NCI-H345 treated with DMSO at 0.1 percent for 48 hours (cell line): Measurements from ENCODE around the gene CCDC157.
"Not testable (repeated sequence)": the region's sequence is repeated elsewhere in the genome, so short reads cannot be mapped to it uniquely, and the experiment has no call there.

Source experiments
- DNase-seq: peaks from one replicate; lab custom pipeline; 2025; ENCODE audit not compliant: unreplicated experiment; lab: John Stamatoyannopoulos, UW

CCDC157 gene

GRCh38 chr22:30386960-30387827, 30.4 kb downstream of the CCDC157 start, which contains the start of gene RNF215:
Gene RNF215 (minus strand): TSS chr22:30387411. CDS start chr22:30387313, 98 bp downstream.
- peak; percentile 31 for DNase-seq

DNA sequence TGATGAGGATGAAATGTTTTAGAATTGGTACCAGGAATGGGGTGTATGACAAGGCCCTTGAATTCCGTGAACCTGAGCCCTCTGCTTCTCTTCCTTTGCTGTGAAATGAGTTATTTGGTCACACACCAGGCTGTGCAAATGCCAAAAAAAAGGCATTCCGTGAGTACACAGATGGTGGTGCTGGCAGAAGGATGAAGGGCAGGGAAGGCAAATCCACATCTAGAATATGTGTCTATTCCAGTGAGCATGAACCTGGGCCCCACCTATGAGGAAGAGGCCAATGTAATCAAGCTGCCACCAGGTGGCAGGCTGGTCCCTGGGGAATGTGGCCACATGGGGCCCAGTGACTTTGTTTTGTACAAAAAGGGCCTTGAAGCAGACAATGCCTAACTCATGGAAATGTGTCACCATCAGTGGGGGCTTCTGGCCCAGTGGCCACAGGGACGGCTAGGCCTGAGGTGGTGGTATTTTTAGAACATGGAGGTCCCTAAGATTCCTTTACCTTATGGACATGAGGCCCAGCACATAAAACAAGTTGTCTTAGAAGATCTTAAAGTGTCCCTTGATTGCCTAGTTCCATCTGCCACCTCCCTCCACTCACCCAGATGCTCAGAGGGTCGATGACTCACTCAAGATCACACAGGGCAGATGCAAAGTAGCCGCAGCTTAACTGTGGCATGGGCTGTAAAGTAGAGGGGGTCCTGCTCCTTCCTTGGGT, 34.3 kb downstream of the CCDC157 start:
- DNase-seq: no peak

GRCh38 chr22:30392661-30393321, 36.0 kb downstream of the CCDC157 start:
- no peak for DNase-seq

GRCh38 chr22:30393322-30393680, 36.5 kb downstream of the CCDC157 start:
- no peak for DNase-seq

DNA sequence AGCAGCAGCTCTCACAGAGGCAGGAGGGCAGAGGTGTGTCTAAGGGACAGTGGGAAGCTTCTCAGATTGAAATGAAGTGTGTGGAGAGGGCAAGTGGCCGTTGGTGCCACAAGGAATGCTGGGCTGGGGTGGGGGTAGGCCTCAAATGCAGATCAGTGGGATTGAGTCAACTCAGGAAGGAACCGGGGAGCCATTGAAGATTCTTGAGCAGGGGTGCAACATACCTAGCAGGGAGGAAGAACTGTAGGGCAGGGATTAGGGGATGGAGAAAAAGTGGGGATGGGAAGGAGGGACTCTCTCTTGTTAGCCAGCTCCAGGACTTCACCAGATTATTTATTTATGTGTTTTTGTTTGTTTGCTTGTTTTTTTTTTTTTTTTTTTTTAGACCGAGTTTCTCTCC, 37.1 kb downstream of the CCDC157 start:
- no peak for DNase-seq

DNA sequence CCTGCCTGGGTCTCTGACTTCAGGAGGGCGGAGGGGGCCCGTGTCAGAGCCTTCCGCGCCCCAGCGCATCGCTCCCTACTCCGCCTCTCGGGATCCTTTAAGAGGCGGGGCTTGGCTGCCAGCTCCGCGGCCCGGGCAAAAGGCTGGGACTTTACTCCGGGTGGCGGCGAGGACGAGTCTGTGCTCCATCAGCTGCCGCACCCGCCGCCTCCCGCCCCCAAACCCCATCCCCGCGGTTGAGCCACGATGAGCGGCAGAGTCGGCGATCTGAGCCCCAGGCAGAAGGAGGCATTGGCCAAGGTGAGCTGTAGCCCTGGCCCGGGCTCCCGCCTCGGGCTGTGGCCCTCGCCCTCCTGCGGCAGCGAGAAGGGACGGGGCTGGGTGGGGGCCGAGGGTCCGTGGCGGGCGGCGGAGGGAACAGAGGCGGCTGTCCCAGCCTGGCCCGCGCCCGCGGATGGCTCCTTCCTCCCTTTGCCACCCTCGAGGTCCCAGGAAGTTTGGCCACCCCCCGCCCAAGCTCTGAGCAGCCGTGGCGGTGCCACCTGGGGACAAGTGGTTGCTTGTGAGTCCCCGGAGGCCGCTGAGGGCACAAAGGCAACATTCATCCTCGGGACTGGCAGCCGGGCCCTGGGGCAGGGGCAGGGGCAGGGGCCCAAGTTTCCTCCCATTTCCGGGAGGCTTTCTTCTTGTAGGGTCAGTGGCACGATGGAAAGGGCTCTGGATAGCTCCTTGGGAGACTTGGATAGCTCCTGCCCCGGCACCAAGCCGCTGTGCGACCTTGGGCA, 40.3 kb downstream of the CCDC157 start, which contains the start of gene SEC14L2:
Gene SEC14L2 (plus strand): TSS at position 148 of the 785 bp plus-strand sequence. CDS start 99 bp downstream, at position 247.
- peak; percentile 38 for DNase-seq

DNA sequence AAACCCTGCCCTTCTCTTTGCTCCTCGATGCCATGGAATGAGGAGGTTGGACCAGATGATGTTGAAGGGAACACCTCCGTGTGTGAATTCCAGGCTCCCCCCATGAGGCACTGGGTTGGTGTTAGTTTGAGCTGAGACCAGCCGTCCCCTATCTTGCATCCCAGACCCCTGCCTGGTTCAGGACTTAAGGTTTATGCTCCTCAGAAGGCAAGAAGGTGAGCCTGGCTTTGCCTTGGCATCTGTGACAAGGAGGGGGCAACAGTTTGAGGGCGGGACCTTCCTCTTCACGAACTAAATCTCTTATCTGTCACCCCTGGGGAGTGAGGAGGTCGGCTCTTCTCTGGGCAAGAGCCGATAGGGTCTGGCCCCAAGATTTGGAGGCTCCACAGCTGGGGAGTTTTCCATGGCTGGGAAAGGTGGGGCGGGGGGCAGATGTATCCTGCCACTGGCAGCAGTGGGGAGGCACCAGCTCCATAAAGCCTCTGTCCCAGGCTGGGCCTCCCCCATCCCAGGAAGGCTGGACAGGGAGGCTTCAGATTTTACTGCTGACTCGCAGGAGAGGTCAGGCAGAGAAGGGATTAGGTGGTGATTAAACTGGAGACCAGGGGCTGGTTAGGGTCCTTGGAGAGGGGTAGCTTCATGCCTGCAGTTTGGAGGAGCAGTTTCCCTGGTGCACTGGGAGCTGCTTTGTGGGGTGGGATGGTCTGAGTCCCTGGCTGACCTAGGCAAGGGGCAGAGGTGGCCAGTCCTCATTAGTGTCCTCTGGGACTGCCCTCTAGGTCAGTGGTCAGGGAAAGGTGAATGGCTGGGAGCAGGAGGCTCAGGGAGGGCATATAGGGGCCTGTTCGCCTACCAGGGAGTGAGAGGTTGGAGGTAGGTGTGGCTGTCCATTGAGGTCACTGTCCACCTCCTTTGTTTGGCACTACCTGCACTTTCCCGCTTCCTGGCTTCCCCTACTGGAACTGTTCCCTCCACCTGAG, 41.1 kb downstream of the CCDC157 start:
- DNase-seq: no peak

- DNase-seq: no peak
Observed at GRCh38 chr22:30398685-30399680, 42.2 kb downstream of the CCDC157 start.

DNA sequence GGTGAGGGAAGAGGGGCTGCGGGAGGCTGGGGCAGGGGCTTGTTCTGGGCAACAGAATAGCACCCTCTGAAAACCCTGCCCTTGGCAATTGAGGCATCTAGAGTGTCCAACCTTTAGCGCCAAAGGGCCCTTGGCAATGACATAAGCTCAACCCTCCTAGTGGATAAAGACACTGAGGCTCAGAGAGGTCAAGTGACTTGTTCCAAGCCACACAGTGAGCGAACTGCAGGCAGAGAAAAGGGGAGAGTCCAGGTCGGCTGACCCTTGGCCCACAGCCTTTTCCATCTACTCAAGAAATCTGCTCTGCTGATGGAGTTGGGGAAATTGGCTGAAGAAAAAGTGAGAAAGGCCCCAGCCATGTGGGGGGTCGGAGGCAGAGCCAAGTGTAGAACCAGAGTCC, 42.9 kb downstream of the CCDC157 start:
- DNase-seq: no peak

DNA sequence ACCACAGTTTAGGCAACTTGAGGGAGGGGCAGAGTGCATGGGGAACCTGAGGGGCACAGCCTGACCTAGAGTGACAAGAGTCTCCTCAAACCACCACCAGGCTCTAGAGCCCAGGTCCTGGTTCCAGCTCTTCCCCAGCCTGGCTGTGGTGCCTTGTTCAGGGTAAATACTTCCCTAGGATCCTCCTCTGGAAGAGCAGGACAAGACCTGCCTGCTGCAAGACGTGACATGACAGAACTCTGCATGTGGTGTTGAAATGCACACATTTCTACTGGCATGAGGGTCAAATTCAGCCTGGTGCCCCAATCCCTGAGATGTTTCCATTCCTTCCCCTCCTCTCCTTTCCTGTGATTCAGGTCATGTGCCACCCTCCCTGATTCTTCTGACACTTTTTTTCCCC, 43.4 kb downstream of the CCDC157 start:
- no peak for DNase-seq

- DNase-seq: not testable (repeated sequence)
Observed at GRCh38 chr22:30401024-30401423, 44.2 kb downstream of the CCDC157 start.

GRCh38 chr22:30402028-30402765, 45.4 kb downstream of the CCDC157 start:
- no peak for DNase-seq

GRCh38 chr22:30402766-30403104, 45.9 kb downstream of the CCDC157 start:
- DNase-seq: not testable (repeated sequence)

GRCh38 chr22:30404307-30404706, 47.5 kb downstream of the CCDC157 start:
- DNase-seq: no peak

- DNase-seq: no peak
Observed at GRCh38 chr22:30405731-30406130, 48.9 kb downstream of the CCDC157 start.

DNA sequence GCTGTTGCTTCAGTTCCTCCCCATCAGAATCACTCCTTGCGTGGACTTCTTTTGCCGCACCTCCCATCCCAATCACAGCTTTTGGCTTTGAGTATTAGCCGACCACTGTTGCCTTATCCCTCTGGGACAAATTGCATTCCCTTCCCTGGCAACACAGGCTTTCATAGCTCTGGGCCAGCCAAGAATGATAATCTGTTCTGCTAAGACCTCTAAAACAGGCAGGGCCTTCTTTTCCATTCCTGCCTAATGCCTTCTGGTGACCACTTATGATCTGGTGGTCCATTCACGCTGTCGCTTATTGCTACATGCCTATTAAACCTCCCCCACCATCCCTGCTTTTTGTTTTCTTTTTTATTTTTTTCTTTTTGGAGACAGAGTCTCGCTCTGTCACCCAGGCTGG, 49.6 kb downstream of the CCDC157 start:
- DNase-seq: no peak

- no peak for DNase-seq
Observed at GRCh38 chr22:30408388-30409102, 51.7 kb downstream of the CCDC157 start.
